DMS53 (cell line): ENCODE results near the gene C10orf53.
A peak's percentile ranks its signal among the peaks of the same experiment; 100 is the strongest.

Experiments
- DNase-seq: peaks from one replicate; lab custom pipeline; 2025; lab: John Stamatoyannopoulos, UW

The C10orf53 gene

GRCh38 chr10:49737474-49738201, 58.2 kb downstream of the C10orf53 start:
- no peak for DNase-seq

DNA sequence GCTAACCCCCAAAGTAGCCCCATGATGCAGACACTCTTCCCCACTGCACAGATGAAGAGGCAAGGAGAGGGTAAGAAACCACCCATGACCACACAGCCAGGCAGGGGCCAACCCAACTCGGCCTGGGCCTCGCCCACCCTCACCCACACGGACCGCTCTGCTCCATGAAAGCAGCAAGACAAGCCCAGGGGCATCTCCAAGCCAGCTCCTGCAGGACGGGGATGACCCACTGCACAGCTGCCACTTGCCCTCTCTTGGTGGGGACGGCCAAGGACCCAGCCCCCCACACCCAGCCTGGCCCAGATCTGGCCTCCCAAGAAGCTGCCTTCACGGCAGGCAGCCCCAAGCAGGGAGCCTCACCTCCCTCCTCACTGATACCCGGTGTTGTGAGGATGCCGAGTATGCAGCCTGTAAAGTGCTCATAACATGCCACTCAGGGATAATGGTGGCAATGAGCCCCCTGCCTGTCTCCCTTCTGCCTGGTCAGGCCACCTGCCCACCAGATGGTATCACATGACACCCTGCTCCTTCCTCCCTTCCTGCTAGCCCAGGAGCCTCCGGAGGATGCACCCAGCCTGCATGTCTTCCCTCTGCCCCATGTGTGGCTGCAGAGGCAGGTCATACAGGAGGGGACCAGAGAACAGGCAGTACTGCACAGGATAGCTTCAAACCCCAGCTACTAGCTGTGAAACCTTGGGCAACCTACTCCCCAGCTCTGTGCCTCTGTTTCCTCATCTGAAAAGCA, 59.3 kb downstream of the C10orf53 start:
- no peak for DNase-seq

- no peak for DNase-seq
These were observed 60.0 kb downstream of the C10orf53 start for GRCh38 chr10:49739426-49739825.

- no peak for DNase-seq
These were observed 61.1 kb downstream of the C10orf53 start for GRCh38 chr10:49740346-49741107.

DNA sequence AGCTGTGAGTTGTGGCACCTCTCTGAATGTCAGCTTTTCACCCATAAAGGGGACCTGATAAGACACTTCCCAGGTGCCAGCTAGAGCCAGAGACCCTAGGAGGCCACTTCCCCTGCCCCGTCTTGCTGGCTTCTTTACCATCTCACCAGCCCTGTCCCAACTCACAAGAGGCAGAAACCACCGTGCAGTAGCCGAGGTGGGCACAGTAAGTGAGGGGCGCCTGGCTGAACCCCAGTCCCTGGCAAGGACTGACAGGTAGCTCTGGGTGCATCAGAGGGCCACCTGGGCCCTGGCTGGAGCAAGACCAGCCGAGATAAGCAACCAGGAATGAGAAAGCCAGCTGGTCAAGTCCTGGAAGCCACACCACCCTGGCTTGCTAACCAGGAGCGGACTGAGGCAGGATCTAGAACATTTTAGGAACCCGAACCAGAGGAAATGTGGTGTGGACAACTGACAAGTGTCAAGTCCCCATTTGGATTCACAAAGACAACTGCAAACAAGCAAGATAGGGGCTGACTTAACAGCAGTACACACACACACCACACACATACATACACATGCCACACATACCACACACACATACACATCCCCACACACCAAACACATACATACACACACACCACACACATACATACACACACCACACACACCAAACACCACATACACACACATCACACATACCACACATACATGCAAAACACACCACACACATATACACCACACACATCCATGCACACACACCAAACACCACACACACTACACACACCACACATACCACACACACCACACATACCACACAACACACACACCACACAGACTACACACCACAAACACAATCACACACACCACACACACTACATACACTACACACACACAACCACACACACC, 61.9 kb downstream of the C10orf53 start:
- DNase-seq = peak; percentile 23

DNA sequence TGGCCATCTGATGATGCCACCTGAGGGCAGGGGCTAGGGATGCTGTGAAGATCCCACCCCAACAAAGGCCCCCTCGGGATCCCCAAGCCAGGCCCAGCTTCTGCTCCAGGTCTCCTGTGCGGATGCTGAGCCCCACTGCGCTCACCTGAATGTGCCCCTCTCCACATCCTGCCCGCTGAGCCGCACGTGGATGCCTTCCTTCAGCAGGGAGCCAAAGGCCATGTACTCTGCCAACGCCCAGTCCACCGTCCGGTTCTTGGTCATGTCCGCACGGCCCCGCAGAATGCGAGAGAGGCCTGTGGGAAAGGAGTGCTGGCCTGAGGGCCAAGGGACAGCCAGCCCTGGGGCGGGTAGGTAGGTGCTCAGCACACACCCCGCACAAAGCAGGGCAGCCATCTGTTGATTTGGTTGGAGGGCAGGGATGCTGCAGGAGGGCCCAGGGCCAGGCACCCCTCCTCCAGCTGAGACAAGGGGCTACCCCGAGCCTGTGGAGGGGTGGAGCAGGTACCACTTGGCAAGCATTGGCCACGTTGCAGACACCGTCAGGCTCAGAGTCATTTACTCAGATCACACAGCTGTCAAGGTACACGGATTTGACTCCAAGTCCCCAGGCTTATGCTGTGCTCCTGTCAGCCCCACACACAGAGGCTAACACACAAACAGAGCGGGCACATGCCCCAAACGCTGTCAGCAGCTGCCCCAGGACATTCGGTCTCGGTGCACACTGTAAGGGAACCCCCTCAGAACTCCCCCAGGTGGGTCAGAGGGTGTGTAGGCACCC, 63.4 kb downstream of the C10orf53 start:
- DNase-seq = no peak

GRCh38 chr10:49743464-49744075, 64.1 kb downstream of the C10orf53 start:
- DNase-seq = no peak

DNA sequence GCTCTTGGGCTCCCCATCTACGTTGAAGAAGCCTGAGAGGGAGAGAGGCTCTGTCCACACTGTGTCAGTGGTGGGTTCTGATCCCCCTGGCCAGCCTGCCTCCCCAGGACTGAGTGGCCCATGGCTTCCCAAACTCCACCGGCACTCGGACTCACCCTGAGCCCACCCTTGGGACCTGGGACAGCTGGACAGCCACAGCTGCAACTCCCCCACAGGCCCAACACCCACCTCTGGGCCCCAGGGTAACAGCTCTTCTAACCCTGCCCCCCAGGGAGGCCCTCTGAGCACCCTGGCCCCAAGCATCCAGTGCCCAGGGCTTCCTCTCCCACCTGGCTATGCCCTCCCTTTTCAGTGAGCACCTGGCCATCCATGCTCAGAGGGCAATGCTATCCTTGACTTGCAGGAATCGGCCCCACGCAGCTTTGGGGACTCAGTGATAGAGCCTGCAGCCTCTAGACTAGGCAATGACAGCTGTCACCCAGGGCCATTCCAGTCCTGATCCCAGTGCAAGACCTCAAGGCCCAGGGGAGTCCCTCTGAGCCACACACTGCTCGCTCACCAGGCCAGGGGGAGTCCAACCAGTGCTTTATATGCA, 64.7 kb downstream of the C10orf53 start:
- DNase-seq = no peak

GRCh38 chr10:49744924-49745605, 65.6 kb downstream of the C10orf53 start:
- DNase-seq = no peak

DNA sequence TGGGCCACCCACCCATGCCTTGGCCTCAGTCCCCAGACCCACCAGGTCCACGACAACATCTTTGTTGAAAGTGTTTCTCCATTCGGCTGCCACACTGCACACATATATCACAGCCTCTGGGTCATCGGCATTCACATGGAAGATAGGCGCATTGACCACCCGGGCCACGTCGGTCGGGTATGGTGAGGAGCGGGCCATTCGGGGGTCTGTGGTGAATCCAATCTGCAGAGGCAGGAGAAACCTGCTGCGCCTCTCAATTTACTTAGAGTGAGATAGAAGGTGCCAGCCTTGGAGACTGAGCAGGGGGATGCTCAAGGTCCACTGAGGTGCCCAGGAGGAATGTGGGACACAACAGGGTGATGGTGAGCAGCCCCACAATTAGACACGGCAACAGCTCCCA, 66.3 kb downstream of the C10orf53 start:
- no peak for DNase-seq

GRCh38 chr10:49746626-49747302, 67.3 kb downstream of the C10orf53 start:
- DNase-seq = no peak
